GM12875 (cell line): Measurements from ENCODE around the gene DIRAS1.

Experiments
- H3K4me3 ChIP-seq: one replicate; pipeline ENCODE4 v1.5.1; 2011; ENCODE audit warnings: low read depth, low read length, control low read depth
- TF ChIP-seq, protein P1 (sequence below): IDR thresholded peaks from 2 replicates; pipeline ENCODE4 v1.5.1; 2011; ENCODE audit warnings: low read depth, mild to moderate bottlenecking, control low read depth, inconsistent platforms, low read length, moderate library complexity, borderline replicate concordance; ENCODE audit not compliant: insufficient read depth

The DIRAS1 gene

DNA sequence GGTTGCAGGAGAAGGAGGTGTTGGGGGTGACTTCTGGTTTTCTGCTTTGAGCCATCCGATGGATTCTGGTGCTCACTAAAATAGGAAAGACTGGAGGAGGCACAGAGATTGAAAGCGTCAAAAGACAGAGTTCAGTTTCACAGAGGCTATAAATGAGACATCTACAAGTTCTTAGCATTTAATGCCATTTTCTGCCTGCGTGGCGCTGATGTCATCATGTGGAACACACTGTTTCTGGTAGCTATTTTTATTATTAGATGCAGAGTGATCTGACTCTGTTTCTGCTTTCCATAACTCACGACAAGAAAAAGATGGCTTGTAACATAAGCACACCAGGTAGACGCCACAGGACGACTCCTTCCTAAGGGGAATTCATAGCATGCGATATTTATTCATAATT lies 21.9 kb upstream of the DIRAS1 start:
- H3K4me3 ChIP-seq, result no peak overlapping the region
- TF ChIP-seq, protein P1, sequence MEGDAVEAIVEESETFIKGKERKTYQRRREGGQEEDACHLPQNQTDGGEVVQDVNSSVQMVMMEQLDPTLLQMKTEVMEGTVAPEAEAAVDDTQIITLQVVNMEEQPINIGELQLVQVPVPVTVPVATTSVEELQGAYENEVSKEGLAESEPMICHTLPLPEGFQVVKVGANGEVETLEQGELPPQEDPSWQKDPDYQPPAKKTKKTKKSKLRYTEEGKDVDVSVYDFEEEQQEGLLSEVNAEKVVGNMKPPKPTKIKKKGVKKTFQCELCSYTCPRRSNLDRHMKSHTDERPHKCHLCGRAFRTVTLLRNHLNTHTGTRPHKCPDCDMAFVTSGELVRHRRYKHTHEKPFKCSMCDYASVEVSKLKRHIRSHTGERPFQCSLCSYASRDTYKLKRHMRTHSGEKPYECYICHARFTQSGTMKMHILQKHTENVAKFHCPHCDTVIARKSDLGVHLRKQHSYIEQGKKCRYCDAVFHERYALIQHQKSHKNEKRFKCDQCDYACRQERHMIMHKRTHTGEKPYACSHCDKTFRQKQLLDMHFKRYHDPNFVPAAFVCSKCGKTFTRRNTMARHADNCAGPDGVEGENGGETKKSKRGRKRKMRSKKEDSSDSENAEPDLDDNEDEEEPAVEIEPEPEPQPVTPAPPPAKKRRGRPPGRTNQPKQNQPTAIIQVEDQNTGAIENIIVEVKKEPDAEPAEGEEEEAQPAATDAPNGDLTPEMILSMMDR, result no peak

DNA sequence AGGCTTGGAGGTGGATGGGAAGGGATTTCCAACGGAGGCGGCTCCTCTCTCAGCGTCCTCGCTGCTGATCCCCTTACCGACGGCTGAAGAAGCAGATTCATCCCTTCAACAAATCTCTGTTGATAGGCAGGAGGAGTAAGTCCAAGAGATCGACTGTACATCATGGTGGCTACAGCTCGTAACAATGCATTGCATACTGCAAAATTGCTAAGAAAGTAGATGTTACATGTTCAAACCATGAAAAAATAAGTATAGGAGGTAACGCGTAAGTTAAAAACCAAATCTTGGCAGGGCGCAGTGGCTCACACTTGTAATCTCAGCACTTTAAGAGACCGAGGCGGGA lies 19.1 kb upstream of the DIRAS1 start:
- H3K4me3 ChIP-seq, result no peak overlapping the region

DNA sequence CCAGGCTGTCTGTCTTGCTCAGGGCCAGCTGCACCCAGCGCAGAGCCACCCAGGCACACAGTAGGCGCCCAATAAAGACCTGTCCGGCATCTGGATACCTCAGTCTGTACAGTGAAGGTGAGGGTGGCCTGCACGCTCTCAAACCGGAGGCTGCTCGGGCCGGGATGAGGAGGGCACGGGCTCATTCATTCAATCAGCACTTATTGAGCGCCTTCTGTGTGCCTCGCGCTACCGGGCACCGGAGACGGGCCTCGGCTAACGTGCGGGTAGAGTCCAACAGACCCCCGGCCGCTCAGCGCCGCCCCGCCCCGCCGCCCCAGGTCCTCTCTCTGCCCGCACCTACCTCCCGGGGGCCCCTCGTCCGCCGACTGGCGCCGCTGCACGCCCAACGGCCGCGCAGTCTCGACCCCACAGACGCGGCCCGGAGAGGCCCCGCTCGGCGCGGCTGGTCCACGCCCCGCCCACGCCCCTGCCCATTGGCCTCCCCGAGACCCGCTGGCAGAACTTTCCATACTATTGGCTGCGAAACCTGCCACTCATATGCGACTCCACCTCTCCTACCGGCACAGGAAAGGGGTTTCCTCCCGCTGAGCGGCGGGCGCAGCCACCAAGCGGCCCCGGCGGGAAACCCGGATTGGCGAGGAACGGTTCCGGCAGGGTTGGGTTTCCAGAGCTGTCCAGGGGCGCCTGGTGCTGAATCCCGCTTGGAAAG lies 18.6 kb upstream of the DIRAS1 start, which contains the start of gene SLC39A3:
Gene SLC39A3 (minus strand): TSS at position 416 of the 712 bp plus-strand sequence. CDS start 2,760 bp downstream, outside the sequence.
- TF ChIP-seq, protein P1, result no peak
- H3K4me3 ChIP-seq, result peak within 1 kb of the TSS; percentile 62

More for the DNA sequence above, 19.1 kb upstream of the DIRAS1 start:
- TF ChIP-seq, protein P1, result no peak

DNA sequence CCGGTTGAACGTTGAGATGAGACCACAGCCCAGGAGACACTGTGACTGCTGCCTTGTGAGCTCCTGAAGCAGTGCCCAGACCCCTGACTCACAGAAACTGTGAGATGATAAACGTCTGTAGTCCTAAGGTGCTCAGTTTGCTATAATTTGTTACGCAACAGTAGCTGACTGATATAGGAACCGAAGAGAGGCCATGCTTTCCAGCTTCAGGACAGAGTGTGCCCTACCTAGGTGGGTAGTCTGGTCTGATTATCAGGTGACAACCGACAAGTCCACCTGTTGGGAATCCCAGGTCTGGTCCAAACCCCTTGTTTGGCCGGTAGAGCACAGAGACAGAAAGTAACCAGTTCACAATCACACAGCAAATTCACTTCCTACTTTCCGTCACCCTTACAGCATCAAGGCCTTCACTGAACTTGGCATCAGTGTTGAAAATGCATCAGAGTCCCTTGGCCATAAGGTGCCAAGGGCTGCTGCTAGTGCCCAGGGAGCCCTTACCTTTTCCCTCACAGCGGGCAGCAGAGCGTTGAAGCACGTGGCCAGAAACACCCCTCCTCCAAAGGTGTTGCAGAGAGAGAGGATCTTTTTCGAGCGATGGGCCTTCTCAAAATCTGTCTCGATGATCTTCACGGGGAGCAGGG lies 15.5 kb upstream of the DIRAS1 start:
- no peak overlapping the region for H3K4me3 ChIP-seq
- TF ChIP-seq, protein P1, result no peak

DNA sequence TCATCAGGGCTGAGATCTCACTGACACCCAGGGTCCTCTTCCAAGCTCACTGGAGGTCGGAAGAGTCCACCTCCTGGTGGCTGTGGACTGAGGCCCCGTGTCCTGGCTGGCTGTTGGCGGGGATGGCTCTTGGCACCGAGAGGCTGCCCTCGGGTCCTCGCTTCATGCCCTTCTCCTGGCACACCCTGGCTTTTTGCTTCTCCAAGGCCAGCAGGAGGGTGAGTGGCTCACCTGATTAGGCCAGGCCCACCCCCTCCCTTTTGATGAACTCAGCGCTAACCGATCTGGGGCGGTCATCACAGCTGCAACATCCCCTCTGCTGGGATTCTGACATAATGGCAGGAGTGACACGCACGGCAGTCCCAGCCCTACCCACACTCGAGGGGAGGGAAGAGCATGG lies 14.2 kb upstream of the DIRAS1 start:
- TF ChIP-seq, protein P1, result no peak
- no peak overlapping the region for H3K4me3 ChIP-seq

DNA sequence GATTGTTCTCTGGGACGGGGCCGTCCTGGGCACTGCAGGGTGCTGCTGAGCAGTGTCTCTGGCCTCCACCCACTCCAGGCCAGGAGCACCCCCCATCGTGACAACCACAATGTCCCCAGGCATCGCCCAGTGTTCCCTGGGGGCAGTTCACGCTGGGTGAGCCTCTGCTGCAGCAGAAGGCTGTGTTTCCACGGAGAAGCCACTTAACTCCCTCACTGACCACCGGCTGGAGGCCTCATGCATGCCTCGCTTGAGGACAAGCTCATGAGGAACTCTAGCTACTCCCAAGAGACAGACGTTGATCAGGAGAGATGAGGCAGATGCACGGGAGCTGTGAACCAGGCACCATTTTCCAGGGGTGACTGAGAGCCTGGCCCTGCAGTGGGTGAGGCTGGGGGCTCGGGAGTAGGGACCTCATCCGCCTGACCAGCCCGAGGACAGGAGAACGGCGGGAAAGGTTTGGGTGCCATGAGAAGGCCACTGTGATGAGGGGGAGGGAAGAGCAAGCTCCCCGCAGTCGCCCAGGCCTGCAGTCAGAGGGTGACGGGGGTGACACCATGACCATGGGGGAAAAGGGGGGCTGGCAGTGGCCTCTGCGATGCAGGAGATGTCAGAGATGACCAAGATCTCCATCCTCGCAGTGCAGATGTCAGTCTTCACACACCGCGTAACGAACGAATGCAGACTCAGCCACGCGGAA lies 13.6 kb upstream of the DIRAS1 start:
- no peak overlapping the region for H3K4me3 ChIP-seq
- TF ChIP-seq, protein P1, result no peak
